ES-I3 (cell line): Measurements from ENCODE around the gene PRTG.
"Not testable (repeated sequence)": the region's sequence is repeated elsewhere in the genome, so short reads cannot be mapped to it uniquely, and the experiment has no call there.

ENCODE experiments used
- H3K36me3 ChIP-seq: 2 replicates; pipeline ENCODE4 v1.6.1; 2013; ENCODE audit warnings: mild to moderate bottlenecking, low read length, control low read depth, moderate library complexity; ENCODE audit not compliant: insufficient read depth
- H3K4me1 ChIP-seq: 2 replicates; pipeline ENCODE4 v1.6.1; 2013; ENCODE audit warnings: mild to moderate bottlenecking, control low read depth, low read length; ENCODE audit not compliant: insufficient read depth
- H3K9ac ChIP-seq: 2 replicates; pipeline ENCODE4 v1.6.1; 2013; ENCODE audit warnings: low read depth, mild to moderate bottlenecking, low read length, moderate library complexity
- H3K9me3 ChIP-seq: 2 replicates; pipeline ENCODE4 v1.6.1; 2013; ENCODE audit warnings: mild to moderate bottlenecking, low read length, moderate library complexity; ENCODE audit not compliant: control insufficient read depth, insufficient read depth

PRTG gene

DNA sequence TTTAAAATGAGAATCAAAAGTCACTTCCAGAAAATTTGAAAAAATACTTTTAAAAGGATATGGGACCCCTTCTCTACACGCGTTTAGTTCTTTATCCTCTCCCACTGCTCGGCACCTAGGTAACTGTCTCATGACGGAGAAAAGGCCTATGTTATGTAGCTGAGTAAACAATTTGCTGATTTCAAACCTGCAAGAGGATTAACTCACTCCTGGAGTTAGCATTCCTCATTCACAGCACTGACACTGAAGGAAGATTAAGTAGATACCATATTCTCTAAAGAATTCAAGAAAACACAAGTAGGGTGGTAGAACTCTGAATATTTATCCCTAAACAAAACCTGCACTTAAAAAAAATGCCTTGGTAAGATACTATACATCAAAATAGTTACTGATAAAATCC lies 124.6 kb downstream of the PRTG start:
- Histone ChIP-seq H3K9me3 (no peaks in the 10 kb centered on the region), H3K9ac (no peak overlapping the region), H3K4me1 (peaks cover 12% of the 10 kb centered on the region; the same call in 1 of the 2 replicates), H3K36me3 (no peaks in the 10 kb centered on the region)

DNA sequence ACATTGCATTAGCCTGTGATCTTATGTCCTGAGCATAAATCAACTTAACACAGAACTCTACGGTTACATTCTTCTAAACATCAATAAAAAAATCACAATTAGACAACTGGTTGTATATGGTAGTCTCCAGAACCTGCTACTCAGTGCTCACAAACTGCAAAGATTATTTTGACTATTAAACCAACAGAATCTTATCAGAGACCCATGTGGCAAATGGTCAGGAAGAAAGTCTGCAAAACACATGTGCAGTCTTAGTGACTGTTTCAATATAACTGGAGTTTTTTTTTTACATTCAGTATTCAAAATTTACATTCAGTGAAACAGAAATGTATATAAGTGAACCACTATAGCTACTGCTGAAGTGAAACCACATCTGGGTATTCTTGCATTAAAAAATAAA lies 127.5 kb downstream of the PRTG start:
- Histone ChIP-seq H3K9me3 (no peaks in the 10 kb centered on the region), H3K36me3 (no peaks in the 10 kb centered on the region), H3K4me1 (peaks cover 12% of the 10 kb centered on the region; the same call in 1 of the 2 replicates), H3K9ac (no peak overlapping the region)

GRCh38 chr15:55613727-55614126 lies 129.2 kb downstream of the PRTG start:
- Histone ChIP-seq H3K9me3 (no peaks in the 10 kb centered on the region), H3K4me1 (peaks cover 12% of the 10 kb centered on the region; the same call in 1 of the 2 replicates), H3K9ac (no peak overlapping the region), H3K36me3 (no peaks in the 10 kb centered on the region)

DNA sequence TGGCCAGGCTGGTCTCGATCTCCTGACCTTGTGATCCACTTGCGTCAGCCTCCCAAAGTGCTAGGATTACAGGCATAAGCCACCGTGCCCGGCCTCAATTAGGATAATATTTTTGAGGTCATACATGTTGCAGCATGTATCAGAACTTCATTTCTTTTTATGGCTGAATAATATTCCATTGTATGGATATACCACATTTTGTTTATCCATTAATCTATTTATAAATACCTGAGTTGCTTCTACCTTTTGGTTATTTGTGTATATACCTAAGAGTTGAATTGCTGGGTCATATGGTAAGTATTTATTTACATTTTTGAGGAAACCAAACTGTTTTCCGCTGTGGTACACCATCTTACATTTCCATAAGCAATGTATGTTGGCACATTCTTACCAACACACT lies 136.7 kb downstream of the PRTG start:
- Histone ChIP-seq H3K9me3 (0 out of 2 replicates have a peak, but pooled peaks cover 3% of the 10 kb centered on the region), H3K4me1 (no peaks in the 10 kb centered on the region), H3K9ac (no peak overlapping the region), H3K36me3 (no peaks in the 10 kb centered on the region)

DNA sequence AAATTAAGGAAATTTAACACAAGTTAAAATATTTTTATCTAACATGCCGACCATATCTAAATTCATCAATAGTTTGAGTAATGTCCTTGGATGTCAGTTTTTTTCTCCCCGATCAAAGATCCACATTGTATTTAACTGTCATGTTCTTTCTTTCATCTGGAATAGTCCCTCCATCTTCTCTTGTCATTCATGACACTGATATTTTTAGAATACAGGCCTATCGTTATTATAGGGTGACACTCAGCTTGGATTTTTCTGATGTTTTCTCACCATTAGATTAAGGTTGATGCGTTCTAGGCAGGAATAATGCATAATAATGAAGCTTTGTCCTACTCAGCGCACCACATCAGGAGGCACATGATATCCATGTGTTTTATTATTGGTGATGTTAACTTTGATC lies 141.6 kb downstream of the PRTG start:
- no peak overlapping the region for H3K9ac ChIP-seq
- H3K4me1 ChIP-seq, result no peaks in the 10 kb centered on the region
- H3K36me3 ChIP-seq, result no peaks in the 10 kb centered on the region
- 0 out of 2 replicates have a peak, but pooled peaks cover 1% of the 10 kb centered on the region for H3K9me3 ChIP-seq

GRCh38 chr15:55599439-55599838 lies 143.5 kb downstream of the PRTG start:
- no peaks in the 10 kb centered on the region for H3K36me3 ChIP-seq
- no peaks in the 10 kb centered on the region for H3K4me1 ChIP-seq
- H3K9me3 ChIP-seq, result no peaks in the 10 kb centered on the region
- no peak overlapping the region for H3K9ac ChIP-seq

GRCh38 chr15:55593019-55593418 lies 149.9 kb downstream of the PRTG start:
- H3K9ac ChIP-seq, H3K9me3 ChIP-seq, H3K36me3 ChIP-seq, H3K4me1 ChIP-seq: not testable (repeated sequence)

DNA sequence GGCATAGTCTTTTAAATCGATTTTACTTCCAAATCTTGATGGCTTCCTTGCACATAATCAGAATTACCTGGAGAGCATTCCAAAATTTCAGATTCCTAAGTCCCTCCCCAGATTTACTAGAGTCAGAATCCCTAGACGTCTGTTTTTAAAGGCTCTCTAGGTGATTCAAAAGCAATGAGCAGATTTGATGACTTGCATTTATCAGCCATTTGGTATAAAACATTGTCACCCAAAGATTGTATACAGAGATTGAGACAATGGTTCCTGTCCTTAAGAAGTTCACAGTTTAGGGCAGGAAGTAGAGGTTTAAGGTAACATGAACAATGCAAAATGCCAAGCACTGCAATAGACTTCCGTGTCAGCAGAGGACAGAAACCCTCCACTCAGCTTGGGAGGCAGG lies 152.2 kb downstream of the PRTG start:
- Histone ChIP-seq H3K4me1 (no peaks in the 10 kb centered on the region), H3K36me3 (no peaks in the 10 kb centered on the region), H3K9ac (no peak overlapping the region), H3K9me3 (no peaks in the 10 kb centered on the region)

DNA sequence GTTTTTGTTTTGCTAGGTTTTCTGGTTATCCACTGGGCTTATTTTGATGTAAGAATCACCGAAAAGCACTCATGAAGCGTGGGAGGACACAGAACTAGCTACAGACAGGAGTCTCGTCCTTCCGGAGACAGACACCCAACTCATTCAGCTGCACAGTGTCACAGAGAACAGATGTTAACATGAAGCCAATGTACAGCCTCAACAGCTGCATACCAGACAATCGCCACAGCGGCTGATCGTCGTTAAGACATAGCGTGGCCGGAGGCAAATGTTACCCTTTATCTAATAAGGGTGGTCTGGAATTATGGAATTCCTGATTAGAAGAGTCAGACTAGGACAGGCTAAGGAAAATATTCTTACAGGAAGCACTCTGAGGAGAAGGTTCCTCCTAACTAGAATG lies 153.7 kb downstream of the PRTG start:
- Histone ChIP-seq H3K9ac (peak overlapping the region; percentile 83; the same call in 1 of the 2 replicates), H3K36me3 (no peaks in the 10 kb centered on the region), H3K4me1 (no peaks in the 10 kb centered on the region), H3K9me3 (no peaks in the 10 kb centered on the region)

DNA sequence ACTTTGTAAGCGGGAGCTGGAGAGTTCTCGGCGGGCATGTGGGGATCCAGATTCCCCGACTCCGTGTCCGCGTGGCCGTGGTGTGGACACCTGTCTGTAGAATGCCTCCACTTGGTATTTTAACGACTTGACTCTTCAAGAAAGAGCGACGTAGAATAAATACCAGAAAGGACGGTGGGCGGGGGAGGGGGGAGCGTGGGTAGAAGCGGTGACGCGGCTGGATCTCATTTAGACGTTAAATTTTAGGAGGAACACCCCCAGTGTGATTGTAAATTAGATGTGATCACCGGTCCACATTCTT lies 154.2 kb downstream of the PRTG start:
- Histone ChIP-seq H3K4me1 (no peaks in the 10 kb centered on the region), H3K9ac (peak overlapping the region; percentile 83), H3K36me3 (no peaks in the 10 kb centered on the region), H3K9me3 (no peaks in the 10 kb centered on the region)

DNA sequence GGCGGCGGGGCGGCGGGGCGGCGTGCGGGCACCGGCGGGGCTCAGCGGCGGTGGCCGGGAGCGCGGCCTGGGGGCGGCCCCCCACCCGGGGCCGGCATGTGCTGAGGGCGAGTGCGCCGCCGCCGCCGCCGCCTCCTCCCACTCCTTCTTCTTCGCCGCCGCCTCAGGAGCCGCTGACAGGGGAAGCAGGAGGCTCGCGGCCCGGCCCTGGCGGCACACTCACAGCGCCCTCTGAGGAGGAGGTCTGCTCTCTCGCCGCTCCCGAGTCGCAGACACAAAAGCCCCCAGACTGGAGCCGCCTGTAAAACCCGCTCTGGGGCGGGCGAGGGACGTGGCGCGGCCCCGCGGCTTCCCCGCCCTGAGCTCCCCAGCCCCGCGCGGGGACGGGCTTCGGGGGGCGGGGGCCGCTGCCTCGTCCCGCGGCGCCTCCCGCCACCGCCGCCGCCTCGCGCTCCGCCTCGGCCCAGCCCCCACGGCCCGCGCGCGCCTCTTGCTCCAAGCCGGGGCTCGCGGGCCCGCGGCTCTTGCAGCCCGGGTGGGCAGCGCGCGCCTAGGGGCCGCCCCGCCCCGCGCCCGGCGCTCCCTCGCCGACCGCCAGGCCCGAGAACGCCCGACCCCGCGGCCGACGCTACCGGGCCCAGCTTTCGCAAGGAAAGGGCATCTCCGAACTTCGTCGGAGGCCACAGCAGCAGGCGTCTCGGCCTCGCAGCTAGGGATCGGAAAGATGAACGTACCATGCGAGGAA lies 154.7 kb downstream of the PRTG start, which contains the start of gene PYGO1:
PYGO1 (minus strand) TSS at position 276 of the 745 bp plus-strand sequence. CDS start 462 bp downstream, outside the sequence.
- H3K4me1 ChIP-seq, result no peaks in the 10 kb centered on the region
- H3K9me3 ChIP-seq, result no peaks in the 10 kb centered on the region
- no peaks in the 10 kb centered on the region for H3K36me3 ChIP-seq
- peak within 1 kb of the TSS; percentile 83 for H3K9ac ChIP-seq

DNA sequence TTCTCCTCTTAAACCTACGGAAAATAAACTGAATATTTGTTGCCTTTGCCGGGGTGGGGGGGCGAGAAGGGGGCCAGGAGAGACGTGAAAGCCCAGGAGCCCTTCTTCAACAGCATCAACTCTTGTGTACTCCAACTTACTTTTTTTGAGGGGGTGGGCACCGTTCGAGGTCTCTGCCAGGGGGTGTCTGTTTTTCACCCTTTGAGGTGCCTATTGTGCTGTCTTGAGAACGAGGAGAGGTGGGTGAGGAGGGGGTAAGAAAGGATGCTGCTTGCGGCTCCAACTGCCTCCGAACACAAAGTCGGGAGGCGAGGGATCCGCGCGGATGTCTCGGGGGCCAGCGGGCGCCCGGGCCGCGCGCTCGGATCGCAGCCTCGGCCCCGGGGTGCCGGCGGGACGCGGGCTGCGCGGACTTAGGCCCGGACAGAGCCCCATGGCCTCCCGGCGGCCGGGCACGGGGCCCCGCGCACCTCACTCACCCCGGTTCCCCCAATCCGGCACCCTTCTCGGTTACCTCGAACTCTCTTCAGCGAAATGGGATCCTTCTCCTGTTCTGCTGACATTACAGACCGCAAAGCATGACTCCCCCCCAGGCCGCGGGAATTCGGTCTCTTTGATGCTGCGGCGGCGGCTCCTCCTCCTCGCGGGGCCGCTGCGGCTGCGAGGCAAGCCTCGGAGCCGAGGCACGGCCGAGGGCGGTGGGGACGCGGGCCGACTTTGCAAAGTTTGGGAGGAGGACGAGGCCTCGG lies 155.5 kb downstream of the PRTG start:
- Histone ChIP-seq H3K9me3 (no peaks in the 10 kb centered on the region), H3K9ac (peak overlapping the region; percentile 83)

DNA sequence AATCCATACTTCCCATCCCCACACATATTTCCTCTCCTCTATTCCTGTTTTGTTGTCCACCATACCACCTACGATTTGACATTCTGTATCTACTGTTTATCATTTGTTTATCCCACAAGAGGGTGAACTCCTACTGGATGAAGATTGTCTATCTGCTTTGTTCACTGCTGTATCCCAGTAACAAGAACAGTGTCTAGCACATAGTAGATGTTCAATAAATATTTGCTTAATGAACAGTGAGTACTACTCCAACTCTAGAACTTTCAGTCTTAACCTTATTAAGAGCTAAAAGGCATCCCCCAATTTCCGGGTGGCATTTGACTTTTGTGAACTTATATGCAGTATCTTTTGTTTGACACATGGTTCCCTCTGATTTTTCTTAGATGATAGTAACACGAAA lies 156.1 kb downstream of the PRTG start:
- H3K4me1 ChIP-seq, result no peaks in the 10 kb centered on the region
- H3K9me3 ChIP-seq, result no peaks in the 10 kb centered on the region
- H3K36me3 ChIP-seq, result no peaks in the 10 kb centered on the region
- no peak overlapping the region for H3K9ac ChIP-seq

More for the DNA sequence above, 155.5 kb downstream of the PRTG start:
- Histone ChIP-seq H3K36me3 (no peaks in the 10 kb centered on the region), H3K4me1 (no peaks in the 10 kb centered on the region)

DNA sequence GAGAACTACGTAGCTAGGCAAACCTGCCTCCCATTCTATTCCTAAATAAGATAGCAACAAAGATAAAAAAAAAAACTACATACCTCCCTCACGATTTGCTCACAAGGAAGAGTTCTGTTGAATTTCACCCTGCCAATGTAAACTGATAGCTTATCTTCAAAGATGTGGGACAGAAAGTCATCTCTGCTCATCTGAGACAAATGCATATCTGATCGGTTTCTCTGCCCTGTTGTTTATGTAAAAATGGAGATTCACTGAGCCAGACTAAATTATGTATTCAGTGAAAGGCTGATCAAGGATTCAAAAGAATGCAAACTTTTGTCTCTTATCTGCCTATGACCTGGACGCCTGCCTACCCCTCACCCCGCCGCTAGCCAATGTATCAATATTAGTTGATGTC lies 166.0 kb downstream of the PRTG start:
- no peak overlapping the region for H3K9ac ChIP-seq
- H3K4me1 ChIP-seq, result no peaks in the 10 kb centered on the region
- no peaks in the 10 kb centered on the region for H3K36me3 ChIP-seq
- no peaks in the 10 kb centered on the region; the same call in 1 of the 2 replicates for H3K9me3 ChIP-seq

- Histone ChIP-seq H3K9me3 (no peaks in the 10 kb centered on the region; the same call in 1 of the 2 replicates), H3K9ac (no peak overlapping the region), H3K4me1 (no peaks in the 10 kb centered on the region), H3K36me3 (no peaks in the 10 kb centered on the region)
Observed at GRCh38 chr15:55574096-55574495, 168.9 kb downstream of the PRTG start.
